CD8-positive, alpha-beta memory T cell (primary cell): ENCODE measurements around the gene RNF220. TPM values are rescaled to one million over a fixed set of nuclear protein-coding genes. Genes with fewer than 3 reads are reported as not detected.
A peak's percentile ranks its signal among the peaks of the same experiment; 100 is the strongest.

Experiments
- CTCF ChIA-PET: fragments of 350-600 bp; sonication (Branson Sonifier 250); formaldehyde crosslinking; loops from one replicate; lab custom pipeline; 2021; ENCODE audit warnings: antibody characterized with exemption; lab: Charles Lee
- POLR2A ChIA-PET: fragments of 350-600 bp; sonication (Branson Sonifier 250); formaldehyde crosslinking; loops from one replicate; lab custom pipeline; 2021; ENCODE audit warnings: antibody characterized with exemption; lab: Charles Lee
- DNase-seq, 5 donors: peaks; one replicate each; pipeline versions ENCODE4 v3.0.0 to v3.0.0-alpha.2; 2020 to 2022; ENCODE audit warnings: mixed read lengths in 1 of 5
- H3K27ac ChIP-seq: one replicate; pipeline ENCODE4 v1.7.0; 2013; ENCODE audit warnings: low read depth, mild to moderate bottlenecking, low read length, moderate library complexity
- H3K27me3 ChIP-seq: 2 replicates; pipeline ENCODE4 v1.7.0; 2013; ENCODE audit warnings: low read length, mild to moderate bottlenecking; ENCODE audit not compliant: insufficient read depth, poor library complexity, severe bottlenecking
- H3K36me3 ChIP-seq: 2 replicates; pipeline ENCODE4 v1.7.0; 2013; ENCODE audit warnings: mild to moderate bottlenecking, low read length, moderate library complexity; ENCODE audit not compliant: insufficient read depth
- H3K4me1 ChIP-seq: 2 replicates; pipeline ENCODE4 v1.7.0; 2013; ENCODE audit warnings: mild to moderate bottlenecking, low read length, moderate library complexity; ENCODE audit not compliant: insufficient read depth
- H3K4me3 ChIP-seq: 2 replicates; pipeline ENCODE4 v1.7.0; 2013; ENCODE audit warnings: mild to moderate bottlenecking, low read length
- H3K9me3 ChIP-seq: 2 replicates; pipeline ENCODE4 v1.7.0; 2013; ENCODE audit warnings: mild to moderate bottlenecking, low read length
- H3K27ac Mint-ChIP-seq, 8 donors: one replicate each; pipeline ENCODE4 v1.8.0; 2020 to 2021; ENCODE audit warnings: mixed read lengths in 8 of 8, mild to moderate bottlenecking in 6 of 8, inconsistent platforms in 3 of 8, moderate library complexity in 3 of 8
- H3K27me3 Mint-ChIP-seq, 2 donors: one replicate each; pipeline ENCODE4 v1.8.0; 2020 to 2021; ENCODE audit warnings: mixed read lengths in 2 of 2, mild to moderate bottlenecking in 1 of 2, moderate library complexity in 1 of 2
- H3K36me3 Mint-ChIP-seq, 3 donors: one replicate each; pipeline ENCODE4 v1.8.0; 2020 to 2021; ENCODE audit warnings: mixed read lengths in 3 of 3, inconsistent platforms in 1 of 3, mild to moderate bottlenecking in 1 of 3
- H3K4me1 Mint-ChIP-seq, 3 donors: one replicate each; pipeline ENCODE4 v1.8.0; 2020 to 2021; ENCODE audit warnings: mixed read lengths in 3 of 3, inconsistent platforms in 1 of 3, mild to moderate bottlenecking in 1 of 3
- H3K4me3 Mint-ChIP-seq, 7 donors: one replicate each; pipeline ENCODE4 v1.8.0; 2020 to 2021; ENCODE audit warnings: mixed read lengths in 7 of 7, mild to moderate bottlenecking in 6 of 7, moderate library complexity in 4 of 7, inconsistent platforms in 2 of 7
- H3K9me3 Mint-ChIP-seq, 5 donors: one replicate each; pipeline ENCODE4 v1.8.0; 2020 to 2022; ENCODE audit warnings: mixed read lengths in 5 of 5, mild to moderate bottlenecking in 3 of 5, moderate library complexity in 2 of 5, inconsistent platforms in 1 of 5
- polyA plus RNA-seq: library from polyadenylated mRNA; unstranded; fragments of 300-500 nt; fragmentation: Illumina TruSeq; gene quantifications from one replicate; pipeline ENCODE4 v1.2.3, GENCODE V29; 2021
- total RNA-seq, 2 experiments: library from RNA; stranded (reverse); gene quantifications; one replicate each; pipeline ENCODE4 v1.2.3, GENCODE V29; 2021

Gene RNF220
- total and polyA plus RNA-seq, 3 experiments from 2014 or later: 104 to 115 (median 115) TPM

DNA sequence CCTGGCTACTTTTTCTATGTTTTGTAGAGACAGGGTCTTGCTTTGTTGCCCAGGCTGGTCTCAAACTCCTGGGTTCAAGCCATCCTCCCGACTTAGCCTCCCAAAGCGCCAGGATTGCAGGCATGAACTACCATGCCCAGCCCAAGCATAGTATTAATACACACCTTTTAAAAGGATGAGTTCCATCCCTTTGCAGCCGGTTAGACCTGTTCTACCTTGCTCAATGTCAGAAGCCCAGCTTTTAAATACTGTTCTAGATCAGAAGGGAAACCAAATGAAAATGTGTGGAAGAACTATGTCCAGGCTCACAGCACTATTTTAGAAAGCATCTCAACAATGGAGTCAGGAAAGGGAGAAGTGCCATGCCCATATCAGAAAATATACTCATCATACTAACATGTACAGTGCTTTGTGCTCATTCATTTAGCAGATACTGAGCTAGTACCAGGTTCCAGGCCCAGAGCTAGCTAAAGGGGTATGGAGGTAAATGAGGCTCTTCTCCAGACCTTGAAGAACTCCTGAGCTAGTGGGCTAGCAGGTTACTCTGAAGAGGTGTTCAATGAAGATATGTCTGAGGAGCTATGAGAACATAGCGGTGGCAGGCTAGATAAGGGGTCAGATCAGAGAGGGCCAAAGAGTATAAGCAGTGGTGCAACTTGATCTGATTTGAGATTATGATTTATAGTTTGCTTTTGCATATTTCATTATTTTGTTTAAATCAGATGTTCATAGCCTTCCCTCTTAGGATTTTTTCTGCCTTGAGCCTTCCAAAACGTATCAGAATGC is 78.2 kb downstream of the RNF220 start:
- Mint-ChIP-seq H3K4me3 (no peak overlapping the region), H3K4me1 (no peaks in the 10 kb centered on the region), H3K27me3 (peaks cover 14 to 46% of the 10 kb centered on the region in 2 donors), H3K36me3 (no peaks in the 10 kb centered on the region), H3K9me3 (no peaks in the 10 kb centered on the region), H3K27ac (peak overlapping the region in 1 of 8 donors; percentile 51)
- DNase-seq: no peak
- Histone ChIP-seq H3K4me3 (no peak overlapping the region), H3K36me3 (no peaks in the 10 kb centered on the region), H3K4me1 (no peaks in the 10 kb centered on the region), H3K27me3 (peaks cover 8% of the 10 kb centered on the region), H3K9me3 (no peaks in the 10 kb centered on the region), H3K27ac (no peak overlapping the region)
- CTCF ChIA-PET: no interaction called here
- POLR2A ChIA-PET: no interaction called here

DNA sequence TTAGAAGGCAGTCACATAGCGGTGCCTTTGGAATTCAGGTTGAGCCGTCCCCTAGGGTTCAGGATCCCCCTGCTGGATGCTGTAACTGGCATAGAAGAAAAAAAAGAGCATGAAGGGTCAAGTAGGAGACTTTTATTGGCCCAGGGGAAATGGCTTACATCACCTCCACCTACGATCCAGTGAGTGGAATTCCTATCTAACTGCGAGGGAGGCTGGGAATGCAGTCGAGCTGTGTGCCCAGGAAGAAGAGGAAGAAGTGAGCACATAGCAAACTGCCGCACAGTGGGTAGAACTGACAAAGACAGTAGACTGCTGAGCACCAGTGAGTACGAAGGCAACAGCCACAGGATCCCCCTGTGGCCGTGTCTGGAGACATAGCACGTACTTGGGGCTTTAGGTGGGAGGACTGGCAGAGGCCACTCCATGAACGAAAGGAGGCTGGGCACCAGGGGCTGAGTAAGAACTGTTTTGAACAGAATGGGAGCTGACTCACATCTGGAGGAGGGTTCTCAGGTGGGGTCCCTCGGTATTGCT is 79.2 kb downstream of the RNF220 start:
- Mint-ChIP-seq H3K4me3 (no peak overlapping the region), H3K9me3 (peaks cover 0 to 4% (median 0%) of the 10 kb centered on the region in 5 donors), H3K4me1 (no peaks in the 10 kb centered on the region), H3K27ac (no peak overlapping the region), H3K36me3 (no peaks in the 10 kb centered on the region), H3K27me3 (peaks cover 16 to 50% of the 10 kb centered on the region in 2 donors)
- no peaks in the 10 kb centered on the region for H3K9me3 ChIP-seq
- H3K27ac ChIP-seq: no peak overlapping the region
- no peak overlapping the region for H3K4me3 ChIP-seq
- DNase-seq: no peak
- H3K36me3 ChIP-seq: no peaks in the 10 kb centered on the region
- ChIA-PET POLR2A (no interaction called here), CTCF (no interaction called here)
- H3K4me1 ChIP-seq: no peaks in the 10 kb centered on the region
- peaks cover 8% of the 10 kb centered on the region for H3K27me3 ChIP-seq

DNA sequence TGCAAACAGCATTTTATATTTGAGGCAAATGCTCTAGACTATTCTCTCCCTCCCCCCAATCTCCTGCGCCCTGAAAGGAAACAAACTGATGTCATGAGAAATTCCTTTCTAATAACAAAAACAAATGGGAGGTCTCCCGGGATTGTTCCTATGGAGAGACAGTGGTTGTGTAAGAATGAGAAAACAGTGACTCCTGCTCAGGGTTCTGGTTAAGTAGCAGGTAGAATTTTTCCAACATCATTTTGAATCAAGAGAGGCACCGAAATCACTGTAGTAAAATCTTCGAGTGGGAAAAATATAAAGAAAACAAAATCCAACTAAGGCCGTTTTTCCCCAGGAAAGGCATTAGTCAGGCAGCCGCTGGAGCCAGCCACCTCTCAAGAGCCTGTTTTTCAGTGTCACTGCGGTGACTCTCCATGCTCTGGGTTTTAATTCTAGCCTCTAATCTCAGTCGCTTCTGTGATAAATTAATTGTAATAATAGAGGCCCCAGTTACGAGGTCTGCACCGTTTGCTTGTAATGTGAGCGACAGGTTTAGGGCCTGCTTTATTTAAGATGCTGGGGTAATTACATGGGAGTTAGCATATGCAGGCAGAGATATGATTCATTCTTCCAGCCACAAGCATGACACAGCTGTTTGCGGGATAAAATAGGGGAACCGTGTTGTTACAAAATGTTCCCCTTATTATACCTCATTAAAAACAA is 80.3 kb downstream of the RNF220 start:
- no peak overlapping the region for H3K27ac Mint-ChIP-seq
- no peak overlapping the region for H3K27ac ChIP-seq
- ChIA-PET POLR2A (no interaction called here), CTCF (no interaction called here)
- H3K27me3 Mint-ChIP-seq: peaks cover 16 to 42% of the 10 kb centered on the region in 2 donors
- no peaks in the 10 kb centered on the region for H3K9me3 ChIP-seq
- H3K36me3 ChIP-seq: no peaks in the 10 kb centered on the region
- no peaks in the 10 kb centered on the region for H3K4me1 Mint-ChIP-seq
- no peak for DNase-seq
- H3K36me3 Mint-ChIP-seq: no peaks in the 10 kb centered on the region
- H3K9me3 Mint-ChIP-seq: peaks cover 0 to 4% (median 0%) of the 10 kb centered on the region in 5 donors
- H3K4me3 Mint-ChIP-seq: no peak overlapping the region
- peaks cover 8% of the 10 kb centered on the region for H3K27me3 ChIP-seq
- no peaks in the 10 kb centered on the region for H3K4me1 ChIP-seq
- no peak overlapping the region for H3K4me3 ChIP-seq

DNA sequence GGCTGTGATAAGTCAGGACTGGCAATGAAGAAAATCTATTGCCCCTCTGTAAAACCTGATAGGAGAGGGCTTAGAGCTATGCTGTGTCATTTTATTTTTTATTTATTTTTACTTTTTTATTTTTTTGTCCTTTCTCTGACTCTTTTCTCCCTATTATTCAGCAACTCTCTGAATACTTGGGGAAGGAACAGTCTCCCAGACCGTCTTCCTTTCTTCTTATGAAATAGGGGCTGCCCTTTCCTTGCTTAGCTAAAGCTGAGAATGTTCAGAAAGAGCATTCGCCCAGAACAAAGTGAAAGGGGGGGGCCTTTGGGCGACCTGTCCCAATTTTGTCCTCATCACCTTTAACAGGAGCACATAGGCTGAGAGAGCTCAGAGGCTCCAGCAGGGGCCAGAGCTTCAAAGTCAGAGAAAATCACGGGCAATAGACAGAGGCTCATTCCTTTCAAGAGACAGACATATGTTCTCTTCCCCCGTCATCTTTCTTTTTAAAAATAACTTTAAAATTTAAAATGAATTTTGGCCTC is 80.9 kb downstream of the RNF220 start:
- H3K4me3 ChIP-seq: no peak overlapping the region
- H3K9me3 Mint-ChIP-seq: peaks cover 0 to 10% (median 2%) of the 10 kb centered on the region in 5 donors
- H3K27me3 Mint-ChIP-seq: peaks cover 16 to 43% of the 10 kb centered on the region in 2 donors
- H3K4me3 Mint-ChIP-seq: no peak overlapping the region
- no peak for DNase-seq
- ChIA-PET POLR2A (no interaction called here), CTCF (interaction anchor here (0.9 kb wide), 1 partner anchor 10 kb away, joined by 3 read pairs; no protein-coding TSS in a partner anchor)
- H3K36me3 ChIP-seq: no peaks in the 10 kb centered on the region
- H3K27ac ChIP-seq: no peak overlapping the region
- no peaks in the 10 kb centered on the region for H3K9me3 ChIP-seq
- H3K36me3 Mint-ChIP-seq: peaks cover 0 to 3% (median 0%) of the 10 kb centered on the region in 3 donors
- peaks cover 8% of the 10 kb centered on the region for H3K27me3 ChIP-seq
- no peaks in the 10 kb centered on the region for H3K4me1 ChIP-seq
- H3K27ac Mint-ChIP-seq: no peak overlapping the region
- H3K4me1 Mint-ChIP-seq: no peaks in the 10 kb centered on the region

DNA sequence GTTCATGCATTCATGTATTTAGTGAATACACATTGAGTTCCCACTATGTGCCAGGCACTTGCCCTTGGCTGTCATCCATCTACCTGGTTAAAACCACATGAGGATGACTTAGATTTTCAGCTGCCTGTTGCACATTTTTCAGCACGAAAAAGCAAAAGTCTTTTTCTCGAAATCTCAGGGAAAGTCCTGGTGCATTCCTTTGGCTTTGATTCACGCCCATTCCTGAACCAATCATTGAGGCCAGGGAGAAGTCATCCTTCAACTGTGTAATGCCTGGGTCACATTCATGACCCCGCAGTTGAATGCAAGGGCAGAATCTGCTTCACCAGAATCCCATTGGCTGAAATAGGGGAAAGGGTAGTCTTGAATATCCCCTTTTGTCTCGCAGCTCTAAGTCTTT is 84.4 kb downstream of the RNF220 start:
- Mint-ChIP-seq H3K27ac (no peak overlapping the region), H3K4me3 (no peak overlapping the region), H3K36me3 (peaks cover 0 to 3% (median 3%) of the 10 kb centered on the region in 3 donors), H3K9me3 (peaks cover 0 to 10% (median 2%) of the 10 kb centered on the region in 5 donors), H3K27me3 (peaks cover 22 to 39% of the 10 kb centered on the region in 2 donors), H3K4me1 (no peaks in the 10 kb centered on the region)
- Histone ChIP-seq H3K9me3 (no peaks in the 10 kb centered on the region), H3K36me3 (no peaks in the 10 kb centered on the region), H3K4me3 (no peak overlapping the region), H3K4me1 (no peaks in the 10 kb centered on the region), H3K27me3 (no peaks in the 10 kb centered on the region), H3K27ac (no peak overlapping the region)
- no peak for DNase-seq
- ChIA-PET CTCF (no interaction called here), POLR2A (no interaction called here)

DNA sequence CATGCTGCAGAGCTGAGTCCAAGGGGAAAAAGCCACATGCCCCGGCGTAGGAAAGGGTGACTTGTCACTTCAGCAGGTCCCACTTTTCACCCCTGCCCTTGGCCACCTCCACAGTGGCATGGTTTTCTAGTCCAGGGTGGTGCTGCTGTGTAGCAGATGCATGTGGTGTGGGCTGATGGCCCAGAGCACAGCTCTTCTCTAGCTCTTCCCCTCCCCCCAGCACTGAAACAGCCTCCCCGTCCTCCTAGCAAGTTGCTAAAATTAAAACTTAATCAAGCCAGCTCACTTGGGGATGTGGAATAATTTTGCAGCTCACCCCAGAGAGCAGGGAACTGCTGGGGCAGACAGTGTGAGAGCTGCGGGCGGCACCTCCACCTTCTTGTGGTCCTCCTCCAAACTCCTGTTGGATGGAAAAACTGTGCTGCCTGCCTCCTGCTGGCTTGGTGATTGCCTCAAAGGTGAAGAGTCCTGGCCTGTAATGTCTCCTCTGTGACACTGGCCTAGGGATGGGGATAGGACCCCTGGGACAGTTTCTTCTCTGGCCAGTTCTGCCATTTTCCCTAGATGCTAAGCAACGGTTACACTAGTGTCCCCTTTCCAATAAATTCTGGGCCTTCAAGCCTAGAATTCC is 91.6 kb downstream of the RNF220 start:
- no peak overlapping the region for H3K27ac Mint-ChIP-seq
- no peaks in the 10 kb centered on the region for H3K4me1 Mint-ChIP-seq
- CTCF ChIA-PET: no interaction called here
- no peak for DNase-seq
- H3K36me3 Mint-ChIP-seq: no peaks in the 10 kb centered on the region
- POLR2A ChIA-PET: no interaction called here
- H3K4me3 Mint-ChIP-seq: no peak overlapping the region
- no peak overlapping the region for H3K4me3 ChIP-seq
- no peaks in the 10 kb centered on the region for H3K9me3 Mint-ChIP-seq
- no peaks in the 10 kb centered on the region for H3K36me3 ChIP-seq
- no peak overlapping the region for H3K27ac ChIP-seq
- H3K9me3 ChIP-seq: no peaks in the 10 kb centered on the region
- H3K27me3 Mint-ChIP-seq: peaks cover 11 to 15% of the 10 kb centered on the region in 2 donors
- peaks cover 5% of the 10 kb centered on the region for H3K27me3 ChIP-seq
- no peaks in the 10 kb centered on the region for H3K4me1 ChIP-seq

DNA sequence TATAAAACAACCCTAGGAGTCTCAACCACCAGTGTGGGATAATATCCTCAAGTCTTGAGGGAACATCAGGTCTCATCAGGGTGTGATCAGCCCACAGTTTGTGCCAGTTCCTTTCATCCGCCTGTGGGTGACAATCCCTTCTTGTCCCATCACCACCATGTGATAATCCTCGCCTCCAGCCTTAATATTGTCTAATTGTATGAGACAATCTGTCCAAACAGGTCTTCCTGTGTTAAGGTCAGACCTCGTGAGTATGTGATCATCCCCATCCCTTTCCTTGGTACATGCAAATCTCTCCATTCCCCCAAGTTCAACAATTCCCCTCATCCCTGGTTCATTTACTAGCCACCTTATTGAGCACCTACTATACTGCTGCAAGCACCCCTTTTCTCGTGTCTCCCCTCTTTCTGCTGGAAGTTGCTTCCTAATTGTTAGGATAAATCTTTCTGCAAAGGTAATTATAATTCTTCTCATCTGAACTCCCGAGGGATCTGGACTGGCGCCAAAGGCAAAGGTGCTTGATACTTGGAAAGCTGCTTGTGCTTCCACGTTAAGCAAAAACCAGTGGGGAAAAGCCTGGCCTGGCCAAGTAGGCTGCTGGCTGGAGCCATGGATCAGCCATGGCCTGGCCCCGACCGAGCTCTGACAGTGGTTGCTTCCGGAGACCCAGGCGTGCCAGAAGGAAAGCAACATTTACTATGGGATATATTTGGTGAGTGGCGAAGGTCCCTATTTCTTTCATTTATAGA is 92.5 kb downstream of the RNF220 start:
- H3K4me1 ChIP-seq: no peaks in the 10 kb centered on the region
- peaks cover 5% of the 10 kb centered on the region for H3K27me3 ChIP-seq
- no peak overlapping the region for H3K4me3 ChIP-seq
- peaks cover 4 to 6% of the 10 kb centered on the region in 2 donors for H3K27me3 Mint-ChIP-seq
- H3K4me1 Mint-ChIP-seq: no peaks in the 10 kb centered on the region
- no peak overlapping the region for H3K4me3 Mint-ChIP-seq
- H3K9me3 Mint-ChIP-seq: no peaks in the 10 kb centered on the region
- no peak overlapping the region for H3K27ac Mint-ChIP-seq
- H3K27ac ChIP-seq: no peak overlapping the region
- no peak for DNase-seq
- H3K9me3 ChIP-seq: no peaks in the 10 kb centered on the region
- CTCF ChIA-PET: no interaction called here
- H3K36me3 Mint-ChIP-seq: no peaks in the 10 kb centered on the region
- POLR2A ChIA-PET: no interaction called here
- H3K36me3 ChIP-seq: no peaks in the 10 kb centered on the region
